ENCODE data around the gene LPAR2.

GRCh38 chr19:19630426-19630825, 2.4 kb upstream of the LPAR2 start:
- TF ChIP-seq POLR2A (IDR thresholded peaks at IDR 0.05), result no peak
- no peak for TF ChIP-seq POLR2AphosphoS5 (IDR thresholded peaks at IDR 0.05)
- TF ChIP-seq CTCF (IDR thresholded peaks at IDR 0.05), result no peak

All from suprapubic skin (tissue), 4 donors.